ENCODE results near the gene ST6GALNAC4. TPM values are rescaled to one million over a fixed set of nuclear protein-coding genes. Genes with fewer than 3 reads are reported as not detected.

Gene ST6GALNAC4
- total and polyA plus RNA-seq, 8 donors = 20.7 to 89.9 (median 26.4) TPM

GRCh38 chr9:127935765-127936221 is 19.0 kb upstream of the ST6GALNAC4 start:
- Histone ChIP-seq H3K9me3 (no peaks in the 10 kb centered on the region), H3K36me3 (peaks cover 0 to 15% of the 10 kb centered on the region in 2 donors), H3K4me1 (peaks cover 17 to 52% of the 10 kb centered on the region in 2 donors), H3K4me3 (peak overlapping the region in 1 of 2 donors; percentile 91), H3K27me3 (peaks cover 0 to 8% of the 10 kb centered on the region in 2 donors), H3K27ac (no peak overlapping the region)
- intact Hi-C loops (cut with DNase I) = no loop called here
- TF ChIP-seq CTCF (IDR thresholded peaks at IDR 0.05) = no peak
- DNase-seq = no peak
- no peak for ATAC-seq

GRCh38 chr9:127934986-127935385 is 18.1 kb upstream of the ST6GALNAC4 start:
- no peak for TF ChIP-seq CTCF (IDR thresholded peaks at IDR 0.05)
- Histone ChIP-seq H3K4me3 (no peak overlapping the region), H3K27me3 (peaks cover 0 to 16% of the 10 kb centered on the region in 2 donors), H3K27ac (no peak overlapping the region), H3K4me1 (peaks cover 22 to 60% of the 10 kb centered on the region in 2 donors), H3K36me3 (peaks cover 0 to 15% of the 10 kb centered on the region in 2 donors), H3K9me3 (no peaks in the 10 kb centered on the region)
- ATAC-seq (no peak), DNase-seq (no peak)
- intact Hi-C loops (cut with DNase I) = no loop called here

- no peak for TF ChIP-seq CTCF (IDR thresholded peaks at IDR 0.05)
- Histone ChIP-seq H3K4me1 (peaks cover 22 to 60% of the 10 kb centered on the region in 2 donors), H3K27ac (no peak overlapping the region), H3K9me3 (no peaks in the 10 kb centered on the region), H3K27me3 (peaks cover 0 to 24% of the 10 kb centered on the region in 2 donors), H3K4me3 (no peak overlapping the region), H3K36me3 (peaks cover 0 to 15% of the 10 kb centered on the region in 2 donors)
- ATAC-seq (no peak), DNase-seq (no peak)
- intact Hi-C loops (cut with DNase I) = no loop called here
These were observed 17.4 kb upstream of the ST6GALNAC4 start for GRCh38 chr9:127934248-127934647.

GRCh38 chr9:127931092-127931881 is 14.4 kb upstream of the ST6GALNAC4 start:
- peak overlapping the region; percentile 38 to 56 for H3K4me3 ChIP-seq
- TF ChIP-seq CTCF (IDR thresholded peaks at IDR 0.05) = no peak
- intact Hi-C loops (cut with DNase I) = no loop called here
- peaks cover 0 to 15% of the 10 kb centered on the region in 2 donors for H3K36me3 ChIP-seq
- H3K4me1 ChIP-seq = peaks cover 26 to 59% of the 10 kb centered on the region in 2 donors
- peaks cover 0 to 53% of the 10 kb centered on the region in 2 donors for H3K27me3 ChIP-seq
- ATAC-seq (peak; percentile 70), DNase-seq (peak in 2 of 4 donors; percentile 76 to 86)
- H3K27ac ChIP-seq = peak overlapping the region; percentile 71 to 77
- no peaks in the 10 kb centered on the region for H3K9me3 ChIP-seq
